Thyroid gland (tissue), 4 donors: ENCODE results near the gene OR1N2.
"Not testable (repeated sequence)": the region's sequence is repeated elsewhere in the genome, so short reads cannot be mapped to it uniquely, and the experiment has no call there.

Experiments used
- POLR2A ChIP-seq, 2 donors: fragments of 450-650 bp; IDR thresholded peaks; one replicate each; pipeline ENCODE4 v1.6.1; 2017; ENCODE audit warnings: antibody characterized with exemption in 2 of 2, mild to moderate bottlenecking in 2 of 2, moderate library complexity in 1 of 2
- TF ChIP-seq, protein P1 (sequence below), 6 experiments: fragments of 200-600 bp in 3 of 6; fragments of 450-650 bp in 3 of 6; sonication (generic) in 3 of 6; IDR thresholded peaks; one replicate each; pipeline ENCODE4 v1.5.1; 2016 to 2019; ENCODE audit warnings: antibody characterized with exemption in 6 of 6, mild to moderate bottlenecking in 2 of 6, inconsistent platforms in 1 of 6, moderate library complexity in 1 of 6

GRCh38 chr9:122531157-122531556 lies 21.8 kb upstream of the OR1N2 start:
- TF ChIP-seq, protein P1, sequence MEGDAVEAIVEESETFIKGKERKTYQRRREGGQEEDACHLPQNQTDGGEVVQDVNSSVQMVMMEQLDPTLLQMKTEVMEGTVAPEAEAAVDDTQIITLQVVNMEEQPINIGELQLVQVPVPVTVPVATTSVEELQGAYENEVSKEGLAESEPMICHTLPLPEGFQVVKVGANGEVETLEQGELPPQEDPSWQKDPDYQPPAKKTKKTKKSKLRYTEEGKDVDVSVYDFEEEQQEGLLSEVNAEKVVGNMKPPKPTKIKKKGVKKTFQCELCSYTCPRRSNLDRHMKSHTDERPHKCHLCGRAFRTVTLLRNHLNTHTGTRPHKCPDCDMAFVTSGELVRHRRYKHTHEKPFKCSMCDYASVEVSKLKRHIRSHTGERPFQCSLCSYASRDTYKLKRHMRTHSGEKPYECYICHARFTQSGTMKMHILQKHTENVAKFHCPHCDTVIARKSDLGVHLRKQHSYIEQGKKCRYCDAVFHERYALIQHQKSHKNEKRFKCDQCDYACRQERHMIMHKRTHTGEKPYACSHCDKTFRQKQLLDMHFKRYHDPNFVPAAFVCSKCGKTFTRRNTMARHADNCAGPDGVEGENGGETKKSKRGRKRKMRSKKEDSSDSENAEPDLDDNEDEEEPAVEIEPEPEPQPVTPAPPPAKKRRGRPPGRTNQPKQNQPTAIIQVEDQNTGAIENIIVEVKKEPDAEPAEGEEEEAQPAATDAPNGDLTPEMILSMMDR (IDR thresholded peaks at IDR 0.05) = not testable (repeated sequence)
- not testable (repeated sequence) for TF ChIP-seq POLR2A (IDR thresholded peaks at IDR 0.05)
